AG10803 (cell line): ENCODE results near the gene SIX1.

Experiments
- DNase-seq: peaks from one replicate; pipeline ENCODE4 v3.0.0; 2010; ENCODE audit warnings: low read depth
- H3K4me3 ChIP-seq: 2 replicates; pipeline ENCODE4 v1.5.1; 2011; ENCODE audit warnings: mild to moderate bottlenecking, low read length, control low read depth
- CTCF ChIP-seq: conservative IDR thresholded peaks from 2 replicates; pipeline ENCODE4 v1.5.1; 2011; ENCODE audit warnings: mild to moderate bottlenecking, low read length, control low read depth, inconsistent platforms

The SIX1 gene

DNA sequence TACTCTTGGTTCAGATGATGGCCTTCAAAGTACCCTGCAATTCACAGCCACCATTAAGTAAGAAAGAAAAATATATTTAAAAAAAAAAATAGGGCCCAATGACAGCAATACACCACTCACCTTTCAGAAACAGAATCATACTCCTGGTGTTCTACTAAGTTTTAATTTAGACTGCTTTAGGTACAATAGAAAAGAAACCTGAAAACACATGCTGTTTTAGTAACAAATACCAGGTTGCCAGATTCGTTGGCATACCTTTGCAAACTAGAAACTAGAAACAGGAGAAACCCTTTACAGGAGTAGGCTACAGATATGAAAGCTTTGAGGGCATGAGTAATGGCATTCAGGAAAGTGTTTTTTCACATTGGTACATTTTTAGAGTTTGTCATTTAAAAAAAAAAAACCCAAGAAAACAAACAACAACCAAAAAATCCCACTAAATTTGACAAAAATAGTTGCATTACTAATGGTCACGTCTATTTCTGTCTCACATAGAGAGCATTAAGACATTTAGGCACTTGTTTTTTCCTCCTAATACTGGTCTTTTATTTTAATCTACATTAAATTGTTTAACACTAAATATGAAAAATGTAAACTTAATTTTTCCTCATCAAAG is 4.0 kb downstream of the SIX1 start:
- H3K4me3 ChIP-seq = no peak overlapping the region
- no peak for TF ChIP-seq CTCF
- DNase-seq = no peak

DNA sequence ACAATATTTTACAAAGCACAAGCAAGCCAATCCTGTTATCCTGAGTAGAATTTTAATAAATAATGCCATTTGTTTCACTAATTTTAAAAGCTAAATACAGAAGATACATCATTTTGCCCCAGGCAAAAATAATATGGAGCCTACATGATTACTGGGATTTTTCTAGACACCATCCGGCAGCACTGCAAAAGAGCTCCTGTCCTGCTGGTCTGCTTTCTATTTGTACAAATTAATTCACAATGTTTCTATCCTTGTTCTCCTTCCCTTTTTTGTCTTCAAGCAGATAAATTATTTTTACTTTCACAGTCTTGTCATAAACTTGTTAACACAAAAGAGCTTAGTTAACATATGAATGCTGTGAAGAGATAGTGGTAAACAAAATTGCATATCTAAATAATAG is 4.6 kb downstream of the SIX1 start:
- DNase-seq = no peak
- H3K4me3 ChIP-seq = no peak overlapping the region
- no peak for TF ChIP-seq CTCF

- DNase-seq = peak; percentile 68
- no peak for TF ChIP-seq CTCF
- peak overlapping the region; percentile 20; the same call in 1 of the 2 replicates for H3K4me3 ChIP-seq
These were observed 5.6 kb downstream of the SIX1 start for GRCh38 chr14:60643463-60644314.

DNA sequence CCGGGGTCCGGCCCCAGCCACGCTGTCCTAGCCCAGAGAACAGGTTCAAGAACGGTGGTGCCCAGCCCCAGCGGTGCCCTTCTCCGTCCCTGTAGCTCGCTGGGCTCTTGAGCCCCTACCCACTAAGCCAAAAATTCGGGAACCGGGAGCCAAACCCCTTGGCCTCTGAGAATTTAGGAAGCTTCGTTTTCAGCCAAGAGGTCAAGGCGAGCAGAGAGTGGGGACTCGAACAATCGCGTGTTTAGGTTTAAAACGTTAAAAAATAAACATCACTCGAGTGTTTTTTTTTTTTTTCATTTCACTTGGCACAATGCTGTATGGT is 6.2 kb downstream of the SIX1 start:
- H3K4me3 ChIP-seq = no peak overlapping the region; the same call in 1 of the 2 replicates
- DNase-seq = no peak
- no peak for TF ChIP-seq CTCF

DNA sequence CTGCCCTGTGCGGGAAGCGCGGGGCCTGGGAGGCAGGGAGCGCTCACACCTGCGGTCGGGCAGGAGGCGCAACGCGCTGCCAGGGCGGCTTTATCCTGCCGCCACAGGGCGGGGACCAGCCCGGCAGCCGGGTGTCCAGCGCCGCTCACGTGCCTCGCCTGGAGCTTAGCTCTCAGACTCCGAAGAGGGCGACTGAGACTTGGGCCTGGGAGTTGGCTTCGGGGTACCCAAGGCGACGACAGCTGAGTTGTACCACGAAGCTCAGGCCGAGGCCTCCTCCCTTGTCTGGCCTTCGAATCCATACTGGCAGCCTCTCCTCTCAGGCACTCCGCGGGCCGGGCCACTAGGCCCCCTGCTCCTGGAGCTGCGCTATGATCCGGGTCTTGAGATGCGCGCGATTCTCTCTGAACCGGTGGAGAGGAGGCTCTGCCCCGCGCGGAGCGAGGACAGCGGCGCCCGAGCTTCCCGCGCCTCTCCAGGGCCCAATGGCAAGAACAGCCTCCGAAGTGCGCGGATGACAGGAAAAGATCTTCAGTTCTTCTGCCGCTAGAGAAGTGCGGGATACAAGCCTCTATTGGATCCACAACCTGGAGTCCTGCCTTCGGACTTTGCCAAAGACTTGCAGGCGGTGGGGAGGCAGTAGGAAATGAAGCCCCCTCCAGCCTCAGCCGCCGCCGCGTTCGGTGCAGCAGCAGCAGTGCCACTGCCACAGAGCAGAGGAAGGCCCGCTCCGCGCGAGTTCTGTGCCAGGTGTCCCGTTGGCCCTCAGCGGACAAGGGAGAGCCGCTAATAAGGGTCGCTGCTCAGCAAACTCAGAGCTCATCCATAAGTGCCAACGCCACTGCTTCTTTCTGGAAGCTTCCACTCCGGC is 6.8 kb downstream of the SIX1 start:
- DNase-seq = no peak
- H3K4me3 ChIP-seq = no peak overlapping the region; the same call in 1 of the 2 replicates
- TF ChIP-seq CTCF = no peak

- H3K4me3 ChIP-seq = no peak overlapping the region
- TF ChIP-seq CTCF = no peak
- no peak for DNase-seq
These were observed 7.5 kb downstream of the SIX1 start for GRCh38 chr14:60641742-60642269.
